ENCODE data around the gene PHACTR4. TPM values are rescaled to one million over a fixed set of nuclear protein-coding genes. Genes with fewer than 3 reads are reported as not detected.

The PHACTR4 gene
- total and polyA plus RNA-seq, 2 of the 8 experiments (the other 6 are each of a cell fraction or from before 2014, with no cell fraction given), result 23.7 to 57.8 TPM

GRCh38 chr1:28395181-28395580, 25.6 kb downstream of the PHACTR4 start:
- H3K18ac ChIP-seq (ENCODE audit: extremely low read depth, low read length), result no peak overlapping the region
- no peak overlapping the region for H2BK5ac ChIP-seq (ENCODE audit: low read depth, low read length)
- no peak overlapping the region for H3K27ac ChIP-seq (ENCODE audit: low read depth, low read length)
- no peak overlapping the region for H4K5ac ChIP-seq (ENCODE audit: insufficient read length, low read depth, low read length)
- H3K56ac ChIP-seq (replicated peaks; ENCODE audit: insufficient read length, low read depth, low read length), result no peak overlapping the region
- H3K4me1 ChIP-seq (replicated peaks in 1 of 4; ENCODE audit: control insufficient read depth in 3 of 4, insufficient read depth in 4 of 4, low read length in 3 of 4), result no peaks in the 10 kb centered on the region
- no peak overlapping the region for H2BK15ac ChIP-seq (ENCODE audit: low read length)
- H3K23ac ChIP-seq (ENCODE audit: insufficient read length), result no peak overlapping the region
- no peak overlapping the region for H3K14ac ChIP-seq (ENCODE audit: insufficient read length)
- DNase-seq (ENCODE audit: low read depth in 1 of 2, low spot score in 2 of 2) (no peak), FAIRE-seq (no peak)
- no peak overlapping the region for H3K9ac ChIP-seq (replicated peaks in 1 of 4; ENCODE audit: extremely low read depth in 1 of 4, low read depth in 3 of 4, low read length in 3 of 4)
- no peak overlapping the region for H2BK20ac ChIP-seq (ENCODE audit: low read length)
- WGBS, 2 experiments (ENCODE audit: extremely low coverage in 1 of 2, insufficient coverage in 1 of 2, insufficient read length in 1 of 2, insufficient replicate concordance in 2 of 2, low coverage in 1 of 2, low lambda C conversion rate in 2 of 2, missing lambda C conversion rate in 1 of 2), result 94% methylated on average over 4 of the region's 4 CpGs; no CpG with 5 or more reads in 1 of the 2 experiments
- no peaks in the 10 kb centered on the region for H3K9me3 ChIP-seq (ENCODE audit: insufficient read depth in 2 of 2, low read depth in 1 of 2, low read length in 1 of 2)
- H2BK120ac ChIP-seq (replicated peaks; ENCODE audit: low read depth, low read length), result no peak overlapping the region
- no peak for TF ChIP-seq SIN3A (conservative IDR thresholded peaks at IDR 0.05 in 1 of 2, IDR thresholded peaks at IDR 0.05 in 1 of 2; ENCODE audit: low read depth in 1 of 2, low read length in 2 of 2)
- TF ChIP-seq HDAC2 (IDR thresholded peaks at IDR 0.05; ENCODE audit: borderline replicate concordance in 1 of 2, low read depth in 2 of 2, low read length in 2 of 2), result no peak
- no peak for TF ChIP-seq TEAD4 (IDR thresholded peaks at IDR 0.05; ENCODE audit: low read depth, low read length)
- TF ChIP-seq E2F6 (IDR thresholded peaks at IDR 0.05), result no peak
- no peak for TF ChIP-seq CHD2 (IDR thresholded peaks at IDR 0.05; ENCODE audit: low read length)
- TF ChIP-seq TAF1 (IDR thresholded peaks at IDR 0.05; ENCODE audit: low read depth, low read length), result no peak
- TF ChIP-seq BRCA1 (IDR thresholded peaks at IDR 0.05; ENCODE audit: low read depth, low read length), result no peak
- TF ChIP-seq CBX5 (IDR thresholded peaks at IDR 0.05; ENCODE audit: low read depth, low read length), result no peak
- TF ChIP-seq SRF (IDR thresholded peaks at IDR 0.05; ENCODE audit: low read depth, low read length), result no peak
- no peak for TF ChIP-seq RNF2 (IDR thresholded peaks at IDR 0.05; ENCODE audit: borderline replicate concordance, low read depth, low read length, missing control alignments, poor library complexity, severe bottlenecking)
- TF ChIP-seq KDM4A (IDR thresholded peaks at IDR 0.05; ENCODE audit: low read depth, low read length, severe bottlenecking), result no peak
- TF ChIP-seq SUZ12 (IDR thresholded peaks at IDR 0.05; ENCODE audit: low read length), result no peak
- peaks cover 0 to 3% (median 0%) of the 10 kb centered on the region in 4 experiments; a peak in 1 of 8 replicates for H3K36me3 ChIP-seq (ENCODE audit: control insufficient read depth in 2 of 4, insufficient read depth in 4 of 4, low read length in 3 of 4)
- H4K91ac ChIP-seq (replicated peaks; ENCODE audit: insufficient read length, low read length), result no peak overlapping the region
- no peaks in the 10 kb centered on the region for H3K79me1 ChIP-seq (ENCODE audit: low read depth, low read length)
- ChIA-PET POLR2A (ENCODE audit: partially characterized antibody) (interaction anchor here (0.6 to 0.9 kb wide), 3 partner anchors 24 to 345 kb away, joined by 3 to 4 read pairs (median 3); no protein-coding TSS in a partner anchor), CTCF (ENCODE audit: partially characterized antibody) (interaction anchor here (0.6 to 1.7 kb wide), 2 partner anchors 27 to 30 kb away, joined by 3 to 6 read pairs; no protein-coding TSS in a partner anchor)
- H2BK12ac ChIP-seq (ENCODE audit: low read depth, low read length), result no peak overlapping the region
- no peaks in the 10 kb centered on the region for H4K20me1 ChIP-seq (replicated peaks in 1 of 2; ENCODE audit: control insufficient read depth in 1 of 2, insufficient read depth in 2 of 2, low read length in 2 of 2)
- no peak overlapping the region for H3K4me3 ChIP-seq (ENCODE audit: extremely low read depth in 1 of 4, insufficient read depth in 2 of 4, low read depth in 3 of 4, low read length in 4 of 4)
- H3K27me3 ChIP-seq (replicated peaks in 1 of 4; ENCODE audit: control insufficient read depth in 3 of 4, extremely low read depth in 1 of 4, insufficient read depth in 3 of 4, low read length in 3 of 4), result no peaks in the 10 kb centered on the region
- peaks cover 0 to 50% of the 10 kb centered on the region in 2 experiments; a peak in 2 of 4 replicates for H3K79me2 ChIP-seq (ENCODE audit: control insufficient read depth in 1 of 2, insufficient read depth in 2 of 2, low read length in 2 of 2)
- H3K4me2 ChIP-seq (ENCODE audit: insufficient read depth in 1 of 2, low read depth in 2 of 2, low read length in 2 of 2), result no peak overlapping the region
- H2AFZ ChIP-seq (ENCODE audit: low read length), result no peak overlapping the region
- H4K8ac ChIP-seq (ENCODE audit: extremely low read depth, insufficient read depth, low read length), result no peak overlapping the region
- H3K4ac ChIP-seq (replicated peaks; ENCODE audit: insufficient read length, low read depth, low read length), result no peak overlapping the region
- no peak overlapping the region for H2AK5ac ChIP-seq (ENCODE audit: low read depth, low read length)
- H3K23me2 ChIP-seq (ENCODE audit: low read depth, low read length), result no peaks in the 10 kb centered on the region

Data from H1 (cell line).